ENCODE results near the gene RALY. TPM values are rescaled to one million over a fixed set of nuclear protein-coding genes. Genes with fewer than 3 reads are reported as not detected.
A peak's percentile ranks its signal among the peaks of the same experiment; 100 is the strongest.

Gene RALY
- 51.3 and 66.4 TPM in 2 replicates for total RNA-seq (2013; cell fraction: nucleolus; rRNA removed)
- 85.5 and 96.0 TPM in 2 replicates for total RNA-seq (2014; rRNA removed)
- total RNA-seq (2014; rRNA removed; fragmentation: Illumina TruSeq; extraction: Trizol) = 111 and 123 TPM in 2 replicates
- total RNA-seq (2021) = 191 and 192 TPM in 2 replicates
- polyA plus RNA-seq (2011; ENCODE audit: low read depth) = 45.7 TPM
- polyA plus RNA-seq (2011; rRNA removed) = 98.7 and 139 TPM in 2 replicates
- polyA plus RNA-seq (2011; cell fraction: cytosol; rRNA removed) = 143 and 235 TPM in 2 replicates
- polyA plus RNA-seq (2011; cell fraction: nucleus; rRNA removed) = 92.8 and 118 TPM in 2 replicates
- polyA plus RNA-seq (2012) = 116 and 126 TPM in 2 replicates
- polyA plus RNA-seq (2014; fragmentation: Illumina TruSeq; extraction: Trizol) = 45.6 and 135 TPM in 2 replicates
- polyA plus RNA-seq (2014; fragmentation: Nextera tagmentation; extraction: Ambion mirVana) = 1 to 10 TPM; 1.2 to 6.2 TPM
- polyA plus RNA-seq (2014; rRNA removed) = 246 and 279 TPM in 2 replicates
- polyA plus RNA-seq (2016; fragmentation: Nextera tagmentation; extraction: Ambion mirVana) = 100 to 1,000 TPM; 214 to 234 TPM
- polyA minus RNA-seq (2011; rRNA and poly(A)+ RNA removed) = 73.4 and 128 TPM in 2 replicates
- 48.9 and 55.8 TPM in 2 replicates for polyA minus RNA-seq (2011; cell fraction: cytosol; rRNA and poly(A)+ RNA removed)
- 30.9 and 54.8 TPM in 2 replicates for polyA minus RNA-seq (2011; cell fraction: nucleus; rRNA and poly(A)+ RNA removed)
- Bru-seq, nascent RNA = percentile 91 among the genes with signal in this experiment
- BruChase-seq, experiment 1, labeled RNA remaining after a 6-hour chase = percentile 84 among the genes with signal in this experiment
- percentile 84 among the genes with signal in this experiment for BruChase-seq, experiment 2, labeled RNA remaining after a 2-hour chase
- long read RNA-seq, experiment 1, full-length matches to known transcripts = 149 of 201 reads
- long read RNA-seq, experiment 1, partial matches to known transcripts = 13 of 201 reads
- long read RNA-seq, experiment 1, other reads (novel, unspliced or antisense) = 39 of 201 reads
- long read RNA-seq, experiment 2, full-length matches to known transcripts = 3 of 17 reads
- long read RNA-seq, experiment 2, partial matches to known transcripts = 1 of 17 reads
- long read RNA-seq, experiment 2, other reads (novel, unspliced or antisense) = 13 of 17 reads

- Histone ChIP-seq H3K9ac (ENCODE audit: control insufficient read depth, insufficient read depth, low read length) (peak within 1 kb of the TSS; percentile 99), H3K27ac (ENCODE audit: control insufficient read depth, insufficient read depth) (peak within 1 kb of the TSS; percentile 96), H3K4me3 (peak within 1 kb of the TSS; percentile 87), H4K20me1 (ENCODE audit: control insufficient read depth, insufficient read depth) (peaks cover 6% of the 10 kb centered on the region), H3K27me3 (replicated peaks in 1 of 2; ENCODE audit: control insufficient read depth in 2 of 2, insufficient read depth in 2 of 2, low read length in 1 of 2) (no peaks in the 10 kb centered on the region), H3K4me1 (ENCODE audit: control insufficient read depth, insufficient read depth, low read length) (peaks cover 12% of the 10 kb centered on the region), H3K4me2 (ENCODE audit: control insufficient read depth, insufficient read depth) (peak within 1 kb of the TSS; percentile 88), H3K36me3 (ENCODE audit: control insufficient read depth in 2 of 2, insufficient read depth in 2 of 2, low read length in 1 of 2) (peaks cover 0 to 3% of the 10 kb centered on the region in 2 experiments; a peak in 1 of 4 replicates), H2AFZ (ENCODE audit: control insufficient read depth, low read depth, low read length) (peak within 1 kb of the TSS; percentile 96), H3K79me2 (ENCODE audit: control insufficient read depth, insufficient read depth, low read length) (peaks cover 67% of the 10 kb centered on the region), H3K9me3 (replicated peaks; ENCODE audit: control insufficient read depth, insufficient read depth, low read length) (no peaks in the 10 kb centered on the region)
- in situ Hi-C loops (cut with MboI) = no loop called here
- DNase-seq (ENCODE audit: low read depth, low spot score) (no peak), FAIRE-seq (no peak), ATAC-seq (peak; percentile 74)
- SMC1A ChIA-PET (ENCODE audit: uncharacterized antibody, unreplicated experiment) = interaction anchor here (0.6 to 1.6 kb wide), 5 partner anchors 12 to 218 kb away, joined by 3 to 7 read pairs (median 3); partner anchors contain the start of gene EIF2S2
- POLR2A ChIA-PET = interaction anchor here (0.6 to 2.9 kb wide), 15 partner anchors 11 to 1158 kb away, joined by 3 to 25 read pairs (median 5); partner anchors contain the start of genes CBFA2T2, CHMP4B, EIF2S2 and ITCH
- WGBS (ENCODE audit: insufficient coverage, insufficient replicate concordance, low lambda C conversion rate, missing lambda C conversion rate) = 1% methylated on average over 23 of the region's 72 CpGs
- intact Hi-C loops (cut with micrococcal nuclease; ENCODE audit: unreplicated experiment) = loop anchor here (2.0 to 10.0 kb wide), 5 partner anchors 111 to 1636 kb away; partner anchors contain the start of genes ASXL1, E2F1, EIF2S2 and ZNF341
- CTCF ChIA-PET = interaction anchor here (0.8 to 1.7 kb wide), 3 partner anchors 13 to 119 kb away, joined by 4 to 5 read pairs (median 5); partner anchors contain the start of gene EIF2S2
- BruUV-seq (replicated peaks) = no TSS peak
- RAD21 ChIA-PET (ENCODE audit: unreplicated experiment) = interaction anchor here (0.5 to 1.9 kb wide), 7 partner anchors 16 to 906 kb away, joined by 3 to 9 read pairs (median 4); partner anchors contain the start of gene EIF2S2
- TF ChIP-seq KLF5 (IDR thresholded peaks at IDR 0.05; ENCODE audit: partially characterized antibody) = peak; percentile 99
- peak; percentile 86 for TF ChIP-seq NR2F1 (conservative IDR thresholded peaks at IDR 0.05)
- TF ChIP-seq ZNF592 (IDR thresholded peaks at IDR 0.05) = 0 out of 2 replicates have a peak, but pooled peaks have one; percentile 71
- TF ChIP-seq, protein P1, sequence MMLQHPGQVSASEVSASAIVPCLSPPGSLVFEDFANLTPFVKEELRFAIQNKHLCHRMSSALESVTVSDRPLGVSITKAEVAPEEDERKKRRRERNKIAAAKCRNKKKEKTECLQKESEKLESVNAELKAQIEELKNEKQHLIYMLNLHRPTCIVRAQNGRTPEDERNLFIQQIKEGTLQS (IDR thresholded peaks at IDR 0.05; ENCODE audit: borderline replicate concordance, extremely low read depth, low read depth, low read length) = no peak
- TF ChIP-seq BHLHE40 (IDR thresholded peaks at IDR 0.05; ENCODE audit: borderline replicate concordance in 1 of 2, low read depth in 2 of 2, low read length in 1 of 2) = peak; percentile 96 to 99
- TF ChIP-seq CBX3 (IDR thresholded peaks at IDR 0.05; ENCODE audit: borderline replicate concordance, low read depth) = no peak
- no peak for TF ChIP-seq BMI1 (IDR thresholded peaks at IDR 0.05; ENCODE audit: borderline replicate concordance)
- TF ChIP-seq ZNF207 (IDR thresholded peaks at IDR 0.05; ENCODE audit: borderline replicate concordance) = peak; percentile 89
- TF ChIP-seq ZBED1 (IDR thresholded peaks at IDR 0.05; ENCODE audit: borderline replicate concordance) = no peak
- TF ChIP-seq, protein P2, sequence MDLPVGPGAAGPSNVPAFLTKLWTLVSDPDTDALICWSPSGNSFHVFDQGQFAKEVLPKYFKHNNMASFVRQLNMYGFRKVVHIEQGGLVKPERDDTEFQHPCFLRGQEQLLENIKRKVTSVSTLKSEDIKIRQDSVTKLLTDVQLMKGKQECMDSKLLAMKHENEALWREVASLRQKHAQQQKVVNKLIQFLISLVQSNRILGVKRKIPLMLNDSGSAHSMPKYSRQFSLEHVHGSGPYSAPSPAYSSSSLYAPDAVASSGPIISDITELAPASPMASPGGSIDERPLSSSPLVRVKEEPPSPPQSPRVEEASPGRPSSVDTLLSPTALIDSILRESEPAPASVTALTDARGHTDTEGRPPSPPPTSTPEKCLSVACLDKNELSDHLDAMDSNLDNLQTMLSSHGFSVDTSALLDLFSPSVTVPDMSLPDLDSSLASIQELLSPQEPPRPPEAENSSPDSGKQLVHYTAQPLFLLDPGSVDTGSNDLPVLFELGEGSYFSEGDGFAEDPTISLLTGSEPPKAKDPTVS (IDR thresholded peaks at IDR 0.05; ENCODE audit: low read depth, low read length) = peak; percentile 79; the same call in 1 of the 2 replicates
- no peak for TF ChIP-seq MEF2B (IDR thresholded peaks at IDR 0.05; ENCODE audit: partially characterized antibody, poor library complexity, severe bottlenecking)
Measured at GRCh38 chr20:33993576-33994221, at the start of gene RALY. RALY (plus strand) TSS chr20:33993911; CDS start chr20:34072075, 78,164 bp downstream.

Data from GM12878 (cell line).